ENCODE data around the gene TAPBP. TPM values are rescaled to one million over a fixed set of nuclear protein-coding genes. Genes with fewer than 3 reads are reported as not detected.

TAPBP gene
- total RNA-seq, 1 experiment from 2014 or later: 80.1 TPM

GRCh38 chr6:33271468-33272274 is 42.2 kb downstream of the TAPBP start, which contains the start of the genes RPS18 and VPS52 (continued):
- TF ChIP-seq RAD21 (IDR thresholded peaks at IDR 0.05; ENCODE audit: low read depth): no peak

DNA sequence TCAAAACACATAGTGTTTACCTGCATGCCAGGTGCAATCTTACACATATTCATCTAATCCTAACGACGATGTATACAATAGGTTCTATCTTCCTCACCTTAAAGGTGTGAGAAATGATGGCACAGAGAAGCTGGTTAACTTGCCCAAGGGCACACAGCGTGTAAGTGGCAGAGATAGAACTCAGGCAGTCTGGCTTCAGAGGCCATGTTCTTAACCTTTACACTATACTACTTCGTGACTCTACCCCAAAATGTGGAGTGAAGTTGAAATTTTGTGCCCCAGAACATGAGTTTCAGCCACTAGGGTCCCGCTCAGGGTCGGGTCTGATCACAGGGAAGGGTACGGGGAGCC is 42.8 kb downstream of the TAPBP start:
- ATAC-seq: peak; percentile 39
- Histone ChIP-seq H3K4me1 (ENCODE audit: control insufficient read depth in 1 of 2, insufficient read depth in 2 of 2, low read length in 2 of 2) (peaks cover 26 to 41% of the 10 kb centered on the region in 2 experiments), H3K36me3 (ENCODE audit: control insufficient read depth in 1 of 2, insufficient read depth in 2 of 2, low read length in 2 of 2) (peaks cover 32 to 64% of the 10 kb centered on the region in 2 experiments), H3K9ac (ENCODE audit: low read length) (peak overlapping the region; percentile 98), H3K4me3 (replicated peaks in 1 of 2; ENCODE audit: low read depth in 1 of 2, low read length in 2 of 2) (peak overlapping the region; percentile 75 to 99), H3K9me3 (ENCODE audit: control insufficient read depth in 1 of 2, insufficient read depth in 1 of 2, low read depth in 1 of 2, low read length in 2 of 2) (no peaks in the 10 kb centered on the region), H3K4me2 (ENCODE audit: low read length) (peak overlapping the region; percentile 86), H3K27me3 (ENCODE audit: insufficient read depth, low read length) (no peaks in the 10 kb centered on the region), H4K20me1 (ENCODE audit: insufficient read depth) (peaks cover 19% of the 10 kb centered on the region), H3K9me2 (ENCODE audit: insufficient read depth) (no peaks in the 10 kb centered on the region), H3K79me2 (ENCODE audit: insufficient read depth, low read length) (peaks cover 61% of the 10 kb centered on the region), H2AFZ (ENCODE audit: low read depth, low read length, poor library complexity, severe bottlenecking) (peak overlapping the region; percentile 85), H3K27ac (ENCODE audit: low read depth, low read length) (peak overlapping the region; percentile 82)
- BruUV-seq (replicated peaks): no TSS peak
- TF ChIP-seq SP1 (IDR thresholded peaks at IDR 0.05; ENCODE audit: low read depth) (no peak), YY1 (IDR thresholded peaks at IDR 0.05; ENCODE audit: extremely low read depth, insufficient replicate concordance, low read depth, low read length) (no peak), RAD21 (IDR thresholded peaks at IDR 0.05; ENCODE audit: low read depth) (no peak), ATF3 (IDR thresholded peaks at IDR 0.05) (no peak), EGR1 (IDR thresholded peaks at IDR 0.05; ENCODE audit: low read depth) (no peak), SRF (IDR thresholded peaks at IDR 0.05; ENCODE audit: low read depth) (no peak)
- TF ChIP-seq, protein P1, sequence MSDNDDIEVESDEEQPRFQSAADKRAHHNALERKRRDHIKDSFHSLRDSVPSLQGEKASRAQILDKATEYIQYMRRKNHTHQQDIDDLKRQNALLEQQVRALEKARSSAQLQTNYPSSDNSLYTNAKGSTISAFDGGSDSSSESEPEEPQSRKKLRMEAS (IDR thresholded peaks at IDR 0.05): no peak
- RAD21 ChIA-PET (ENCODE audit: low non-redundant PET in 1 of 2, low total read pairs in 2 of 2, uncharacterized antibody in 2 of 2, unreplicated experiment in 2 of 2): no interaction called here
- intact Hi-C loops (cut with micrococcal nuclease): no loop called here
- no peak for DNase-seq (ENCODE audit: low read depth, low spot score)
- CTCF ChIA-PET: interaction anchor here (0.8 to 1.3 kb wide), 4 partner anchors 10 to 23 kb away, joined by 3 to 5 read pairs (median 4); no protein-coding TSS in a partner anchor
- POLR2A ChIA-PET: interaction anchor here (0.7 to 2.2 kb wide), 11 partner anchors 11 to 301 kb away, joined by 3 to 24 read pairs (median 5); partner anchors contain the start of genes PFDN6, RGL2, RXRB and SLC39A7

All from HCT116 (cell line).